SK-N-SH treated with all-trans-retinoic acid at 6 μM for 48 hours (cell line): ENCODE measurements around the gene MMP15.

Experiments used
- ATAC-seq: fragments of 200-7000 bp; cut with Tn5 transposase; 3 replicates; pipeline ENCODE4 v1.9.1; 2020; ENCODE audit warnings: mild to moderate bottlenecking, moderate library complexity
- ARNTL ChIP-seq: fragments of 450-650 bp; formaldehyde crosslinking; IDR thresholded peaks from 2 replicates; pipeline ENCODE4 v1.5.0; 2020; ENCODE audit warnings: low read depth, mild to moderate bottlenecking, moderate library complexity, borderline replicate concordance
- BACH2 ChIP-seq: fragments of 250-450 bp; sonication (Bioruptor Pico); IDR thresholded peaks from 2 replicates; pipeline ENCODE4 v1.9.0; 2021; ENCODE audit warnings: mild to moderate bottlenecking, borderline replicate concordance
- CREB5 ChIP-seq: fragments of 250-450 bp; sonication (Bioruptor Pico); IDR thresholded peaks from 2 replicates; pipeline ENCODE4 v1.5.1; 2020; ENCODE audit warnings: low read depth, mild to moderate bottlenecking, moderate library complexity
- CSDC2 ChIP-seq: fragments of 250-450 bp; sonication (Bioruptor Pico); IDR thresholded peaks from 2 replicates; pipeline ENCODE4 v1.5.0; 2020; ENCODE audit warnings: mild to moderate bottlenecking, moderate library complexity
- ESRRG ChIP-seq: fragments of 250-450 bp; sonication (Bioruptor Pico); IDR thresholded peaks from 2 replicates; pipeline ENCODE4 v1.6.1; 2021; ENCODE audit warnings: mild to moderate bottlenecking
- GLIS3 ChIP-seq: fragments of 250-450 bp; sonication (Bioruptor Pico); IDR thresholded peaks from 2 replicates; pipeline ENCODE4 v1.5.0; 2020; ENCODE audit warnings: mild to moderate bottlenecking, moderate library complexity
- ISL1 ChIP-seq: fragments of 250-450 bp; sonication (Bioruptor Pico); IDR thresholded peaks from 2 replicates; pipeline ENCODE4 v2.1.2; 2022; ENCODE audit warnings: mild to moderate bottlenecking, moderate library complexity
- OSR1 ChIP-seq: fragments of 250-450 bp; sonication (Bioruptor Pico); IDR thresholded peaks from 2 replicates; pipeline ENCODE4 v1.8.0; 2022; ENCODE audit warnings: moderate library complexity, mild to moderate bottlenecking, inconsistent platforms
- PPARA ChIP-seq: fragments of 250-450 bp; sonication (Bioruptor Pico); IDR thresholded peaks from 2 replicates; pipeline ENCODE4 v1.5.0; 2020; ENCODE audit warnings: mild to moderate bottlenecking, borderline replicate concordance
- RARB ChIP-seq: fragments of 250-450 bp; sonication (Bioruptor Pico); IDR thresholded peaks from 2 replicates; pipeline ENCODE4 v1.8.0; 2021; ENCODE audit warnings: mild to moderate bottlenecking, moderate library complexity
- SNAI2 ChIP-seq: fragments of 250-450 bp; sonication (Bioruptor Pico); IDR thresholded peaks from 2 replicates; pipeline ENCODE4 v1.5.0; 2020; ENCODE audit warnings: mild to moderate bottlenecking, moderate library complexity
- TCF4 ChIP-seq: fragments of 250-450 bp; sonication (Bioruptor Pico); IDR thresholded peaks from 2 replicates; pipeline ENCODE4 v1.8.0; 2021; ENCODE audit warnings: mild to moderate bottlenecking, moderate library complexity, borderline replicate concordance
- TSHZ2 ChIP-seq: fragments of 250-450 bp; sonication (Bioruptor Pico); IDR thresholded peaks from 2 replicates; pipeline ENCODE4 v1.5.0; 2020; ENCODE audit warnings: mild to moderate bottlenecking, moderate library complexity
- ZC3H10 ChIP-seq: fragments of 250-450 bp; sonication (Bioruptor Pico); IDR thresholded peaks from 2 replicates; pipeline ENCODE4 v1.5.1; 2021; ENCODE audit warnings: mild to moderate bottlenecking, moderate library complexity
- ZFP3 ChIP-seq: fragments of 250-450 bp; sonication (Bioruptor Pico); IDR thresholded peaks from 2 replicates; pipeline ENCODE4 v1.5.0; 2020; ENCODE audit warnings: mild to moderate bottlenecking, moderate library complexity
- ZFP30 ChIP-seq: fragments of 450-650 bp; formaldehyde crosslinking; IDR thresholded peaks from 2 replicates; pipeline ENCODE4 v1.5.0; 2022; ENCODE audit warnings: mild to moderate bottlenecking, moderate library complexity
- ZNF565 ChIP-seq: fragments of 450-650 bp; formaldehyde crosslinking; conservative IDR thresholded peaks from 2 replicates; pipeline ENCODE4 v1.5.0; 2020; ENCODE audit warnings: low read depth, mild to moderate bottlenecking, moderate library complexity
- ZNF70 ChIP-seq: fragments of 450-650 bp; formaldehyde crosslinking; IDR thresholded peaks from 2 replicates; pipeline ENCODE4 v1.5.0; 2020; ENCODE audit warnings: mild to moderate bottlenecking, moderate library complexity
- ZNF8 ChIP-seq: fragments of 450-650 bp; formaldehyde crosslinking; IDR thresholded peaks from 2 replicates; pipeline ENCODE4 v1.5.0; 2020; ENCODE audit warnings: mild to moderate bottlenecking, moderate library complexity
- TF ChIP-seq, protein P1 (sequence below): fragments of 250-450 bp; sonication (Bioruptor Pico); IDR thresholded peaks from 2 replicates; pipeline ENCODE4 v1.5.1; 2021; ENCODE audit warnings: mild to moderate bottlenecking, moderate library complexity
- TF ChIP-seq, protein P2 (sequence below): fragments of 250-450 bp; sonication (Bioruptor Pico); IDR thresholded peaks from 2 replicates; pipeline ENCODE4 v1.8.0; 2021; ENCODE audit warnings: low read depth, mild to moderate bottlenecking, moderate library complexity, borderline replicate concordance
- TF ChIP-seq, protein P3 (sequence below): fragments of 250-450 bp; sonication (Bioruptor Pico); IDR thresholded peaks from 2 replicates; pipeline ENCODE4 v1.8.0; 2020; ENCODE audit warnings: mild to moderate bottlenecking, moderate library complexity, borderline replicate concordance

MMP15 gene

DNA sequence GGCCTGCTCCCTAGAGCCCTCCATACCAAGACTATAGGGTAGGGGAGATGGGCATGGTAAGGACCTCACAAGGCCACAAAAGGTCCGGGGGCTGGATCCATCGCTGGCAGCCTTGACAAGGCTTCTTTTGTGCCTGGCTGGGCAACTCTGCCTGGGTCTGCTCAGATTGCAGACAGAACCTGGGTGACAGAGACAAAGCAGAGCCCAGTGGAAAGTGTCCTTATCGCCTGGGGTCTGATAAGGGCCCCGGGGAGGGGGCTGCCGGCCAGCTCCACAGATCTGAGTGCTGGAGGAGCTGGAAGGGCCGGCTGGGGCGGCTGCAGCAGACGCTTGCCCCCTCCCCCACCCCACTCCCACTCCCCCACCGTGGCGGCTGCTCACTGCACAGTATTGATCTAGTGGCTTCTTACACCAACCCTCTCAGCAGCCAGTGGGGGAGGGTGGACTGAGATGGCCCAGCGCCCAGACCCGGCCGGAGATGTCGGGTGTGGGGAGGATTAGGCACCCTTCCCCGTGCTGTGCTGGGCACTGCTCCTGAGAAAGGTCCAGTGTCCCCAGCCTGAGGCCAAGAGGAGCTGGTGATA lies 7.2 kb downstream of the MMP15 start (continued):
- TF ChIP-seq, protein P1, sequence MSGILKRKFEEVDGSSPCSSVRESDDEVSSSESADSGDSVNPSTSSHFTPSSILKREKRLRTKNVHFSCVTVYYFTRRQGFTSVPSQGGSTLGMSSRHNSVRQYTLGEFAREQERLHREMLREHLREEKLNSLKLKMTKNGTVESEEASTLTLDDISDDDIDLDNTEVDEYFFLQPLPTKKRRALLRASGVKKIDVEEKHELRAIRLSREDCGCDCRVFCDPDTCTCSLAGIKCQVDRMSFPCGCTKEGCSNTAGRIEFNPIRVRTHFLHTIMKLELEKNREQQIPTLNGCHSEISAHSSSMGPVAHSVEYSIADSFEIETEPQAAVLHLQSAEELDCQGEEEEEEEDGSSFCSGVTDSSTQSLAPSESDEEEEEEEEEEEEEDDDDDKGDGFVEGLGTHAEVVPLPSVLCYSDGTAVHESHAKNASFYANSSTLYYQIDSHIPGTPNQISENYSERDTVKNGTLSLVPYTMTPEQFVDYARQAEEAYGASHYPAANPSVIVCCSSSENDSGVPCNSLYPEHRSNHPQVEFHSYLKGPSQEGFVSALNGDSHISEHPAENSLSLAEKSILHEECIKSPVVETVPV (CRISPR knock-in tag): no peak
- TF ChIP-seq ZNF70 (CRISPR knock-in tag) (peak; percentile 34; the same call in 1 of the 2 replicates), ZNF565 (CRISPR knock-in tag) (no peak), BACH2 (CRISPR knock-in tag) (no peak), ISL1 (CRISPR knock-in tag) (no peak), GLIS3 (CRISPR knock-in tag) (no peak), ZNF8 (CRISPR knock-in tag) (no peak)
- TF ChIP-seq, protein P2, sequence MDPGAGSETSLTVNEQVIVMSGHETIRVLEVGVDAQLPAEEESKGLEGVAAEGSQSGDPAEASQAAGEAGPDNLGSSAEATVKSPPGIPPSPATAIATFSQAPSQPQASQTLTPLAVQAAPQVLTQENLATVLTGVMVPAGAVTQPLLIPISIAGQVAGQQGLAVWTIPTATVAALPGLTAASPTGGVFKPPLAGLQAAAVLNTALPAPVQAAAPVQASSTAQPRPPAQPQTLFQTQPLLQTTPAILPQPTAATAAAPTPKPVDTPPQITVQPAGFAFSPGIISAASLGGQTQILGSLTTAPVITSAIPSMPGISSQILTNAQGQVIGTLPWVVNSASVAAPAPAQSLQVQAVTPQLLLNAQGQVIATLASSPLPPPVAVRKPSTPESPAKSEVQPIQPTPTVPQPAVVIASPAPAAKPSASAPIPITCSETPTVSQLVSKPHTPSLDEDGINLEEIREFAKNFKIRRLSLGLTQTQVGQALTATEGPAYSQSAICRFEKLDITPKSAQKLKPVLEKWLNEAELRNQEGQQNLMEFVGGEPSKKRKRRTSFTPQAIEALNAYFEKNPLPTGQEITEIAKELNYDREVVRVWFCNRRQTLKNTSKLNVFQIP: no peak

GRCh38 chr16:58034128-58034685 lies 8.7 kb downstream of the MMP15 start:
- TF ChIP-seq PPARA (CRISPR knock-in tag): no peak
- TF ChIP-seq TSHZ2 (CRISPR knock-in tag): no peak
- no peak for TF ChIP-seq ZNF8 (CRISPR knock-in tag)
- TF ChIP-seq GLIS3 (CRISPR knock-in tag): no peak
- TF ChIP-seq ZFP3: no peak
- TF ChIP-seq, protein P3, sequence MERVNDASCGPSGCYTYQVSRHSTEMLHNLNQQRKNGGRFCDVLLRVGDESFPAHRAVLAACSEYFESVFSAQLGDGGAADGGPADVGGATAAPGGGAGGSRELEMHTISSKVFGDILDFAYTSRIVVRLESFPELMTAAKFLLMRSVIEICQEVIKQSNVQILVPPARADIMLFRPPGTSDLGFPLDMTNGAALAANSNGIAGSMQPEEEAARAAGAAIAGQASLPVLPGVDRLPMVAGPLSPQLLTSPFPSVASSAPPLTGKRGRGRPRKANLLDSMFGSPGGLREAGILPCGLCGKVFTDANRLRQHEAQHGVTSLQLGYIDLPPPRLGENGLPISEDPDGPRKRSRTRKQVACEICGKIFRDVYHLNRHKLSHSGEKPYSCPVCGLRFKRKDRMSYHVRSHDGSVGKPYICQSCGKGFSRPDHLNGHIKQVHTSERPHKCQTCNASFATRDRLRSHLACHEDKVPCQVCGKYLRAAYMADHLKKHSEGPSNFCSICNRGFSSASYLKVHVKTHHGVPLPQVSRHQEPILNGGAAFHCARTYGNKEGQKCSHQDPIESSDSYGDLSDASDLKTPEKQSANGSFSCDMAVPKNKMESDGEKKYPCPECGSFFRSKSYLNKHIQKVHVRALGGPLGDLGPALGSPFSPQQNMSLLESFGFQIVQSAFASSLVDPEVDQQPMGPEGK (CRISPR knock-in tag): no peak
- TF ChIP-seq CSDC2: no peak
- TF ChIP-seq ESRRG: no peak
- no peak for TF ChIP-seq ZNF70 (CRISPR knock-in tag)
- TF ChIP-seq ZFP30 (CRISPR knock-in tag): no peak
- TF ChIP-seq TCF4 (CRISPR knock-in tag): no peak
- no peak for TF ChIP-seq ISL1 (CRISPR knock-in tag)
- TF ChIP-seq CREB5 (CRISPR knock-in tag): no peak
- TF ChIP-seq ZC3H10 (CRISPR knock-in tag): no peak
- TF ChIP-seq OSR1 (CRISPR knock-in tag): no peak
- no peak for TF ChIP-seq RARB (CRISPR knock-in tag)
- ATAC-seq: no peak

DNA sequence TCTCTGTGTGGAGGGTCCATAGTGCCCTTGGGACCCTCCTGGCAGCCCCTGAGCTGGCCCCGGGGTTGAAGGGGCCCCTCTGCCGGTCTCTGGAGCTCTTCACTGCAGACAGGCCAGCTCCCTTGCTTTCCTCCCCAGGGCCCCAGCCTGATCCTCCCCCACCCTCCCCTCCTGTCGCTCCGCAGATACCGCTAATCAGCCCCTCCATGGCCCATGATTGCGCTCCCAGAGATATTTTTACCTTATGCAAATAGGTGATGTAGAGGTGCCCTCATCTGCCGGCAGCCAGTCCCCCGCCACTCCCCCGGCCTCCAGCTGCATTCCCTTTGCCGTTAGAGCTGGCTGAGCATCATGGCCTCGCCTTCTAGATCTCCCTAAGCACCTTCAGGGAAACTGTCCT lies 9.2 kb downstream of the MMP15 start:
- ATAC-seq: no peak
- no peak for TF ChIP-seq ARNTL (CRISPR knock-in tag)
- TF ChIP-seq TCF4 (CRISPR knock-in tag): no peak
- TF ChIP-seq OSR1 (CRISPR knock-in tag): no peak
- no peak for TF ChIP-seq RARB (CRISPR knock-in tag)
- TF ChIP-seq, protein P3 (CRISPR knock-in tag): no peak
- TF ChIP-seq ZNF8 (CRISPR knock-in tag): no peak
- TF ChIP-seq CSDC2: no peak
- TF ChIP-seq GLIS3 (CRISPR knock-in tag): no peak
- no peak for TF ChIP-seq ZFP30 (CRISPR knock-in tag)
- no peak for TF ChIP-seq SNAI2 (CRISPR knock-in tag)
- no peak for TF ChIP-seq TSHZ2 (CRISPR knock-in tag)
- TF ChIP-seq PPARA (CRISPR knock-in tag): no peak
- no peak for TF ChIP-seq ZC3H10 (CRISPR knock-in tag)
- no peak for TF ChIP-seq BACH2 (CRISPR knock-in tag)
